Activated CD8-positive, alpha-beta memory T cell treated with anti-CD3 and anti-CD28 coated beads for 24 hours (primary cell): ENCODE data around the gene TP53.

Experiments used
- DNase-seq: peaks from one replicate; pipeline ENCODE4 v3.0.0-alpha.2; 2020

TP53 gene

DNA sequence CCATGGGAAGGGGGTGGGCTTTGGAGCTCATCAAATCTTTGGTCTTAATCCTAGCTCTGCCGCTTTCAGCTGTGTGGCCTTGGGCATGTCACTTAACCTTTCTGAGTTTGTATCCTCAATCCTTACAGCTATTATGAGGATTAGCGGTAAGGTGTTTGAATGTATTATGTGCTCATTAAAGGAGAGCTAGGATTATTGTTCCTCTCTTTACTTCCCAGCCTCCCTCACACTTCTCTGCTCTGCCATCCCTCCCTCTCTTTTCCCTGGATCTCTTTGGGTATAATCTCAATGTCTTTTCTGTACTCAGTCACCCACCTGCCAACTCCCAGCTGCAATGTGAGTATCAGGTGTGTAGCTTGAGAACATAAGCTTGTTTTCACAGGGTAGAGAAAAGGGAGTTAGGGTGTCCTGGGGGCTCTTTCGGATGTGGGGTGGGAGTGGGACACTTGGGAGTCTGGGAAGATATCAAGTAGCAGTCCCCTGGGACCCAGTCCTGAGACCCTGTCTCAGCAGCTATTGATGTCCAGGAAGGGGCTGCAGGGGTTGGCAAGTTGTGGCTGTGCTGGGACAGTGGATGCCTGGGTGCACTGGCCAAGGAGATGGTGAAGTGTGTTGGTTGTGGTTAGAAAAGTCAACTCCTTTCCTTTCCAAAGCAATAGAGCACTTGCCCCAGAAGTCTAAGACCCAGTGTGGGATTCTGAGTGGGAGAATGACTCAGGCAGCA, 19.5 kb upstream of the TP53 start:
- DNase-seq, result no peak

DNA sequence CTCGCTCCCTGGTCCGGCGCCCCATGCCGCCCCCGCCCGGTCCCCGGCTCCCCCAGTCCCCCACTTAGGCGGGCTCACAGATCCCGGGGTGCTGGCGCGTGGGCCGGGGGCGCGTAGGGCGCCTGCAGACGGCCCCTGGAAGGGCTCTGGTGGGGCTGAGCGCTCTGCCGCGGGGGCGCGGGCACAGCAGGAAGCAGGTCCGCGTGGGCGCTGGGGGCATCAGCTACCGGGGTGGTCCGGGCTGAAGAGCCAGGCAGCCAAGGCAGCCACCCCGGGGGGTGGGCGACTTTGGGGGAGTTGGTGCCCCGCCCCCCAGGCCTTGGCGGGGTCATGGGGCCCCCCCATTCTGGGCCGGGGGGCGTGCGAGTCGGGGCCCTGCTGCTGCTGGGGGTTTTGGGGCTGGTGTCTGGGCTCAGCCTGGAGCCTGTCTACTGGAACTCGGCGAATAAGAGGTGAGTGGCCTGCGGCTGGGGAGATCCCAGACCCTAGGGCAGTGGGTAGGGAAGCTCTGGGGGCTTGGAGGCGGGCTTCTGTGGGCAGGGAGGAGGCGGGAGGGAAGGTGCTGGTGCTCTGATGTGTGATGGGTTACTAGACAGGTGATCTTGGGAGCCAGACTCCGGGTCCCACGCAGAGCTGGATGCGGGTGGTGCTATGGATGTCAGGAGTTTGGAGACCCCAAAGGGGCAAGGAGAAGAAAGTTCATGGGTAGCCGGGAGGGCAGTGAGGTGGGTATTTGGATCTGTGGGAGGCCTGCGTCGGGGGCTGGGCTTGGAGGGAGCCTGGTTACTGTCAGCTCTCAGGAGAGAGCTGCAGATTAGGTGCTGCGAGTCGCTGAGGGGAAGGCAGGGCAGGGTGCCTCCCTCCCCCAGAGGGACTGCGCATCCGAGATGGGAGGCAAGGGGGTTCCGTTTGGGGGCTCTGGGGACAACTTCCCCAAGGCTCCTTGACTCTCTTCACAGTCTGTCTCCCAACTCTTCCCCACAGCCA, 18.3 kb upstream of the TP53 start:
- DNase-seq, result no peak

DNA sequence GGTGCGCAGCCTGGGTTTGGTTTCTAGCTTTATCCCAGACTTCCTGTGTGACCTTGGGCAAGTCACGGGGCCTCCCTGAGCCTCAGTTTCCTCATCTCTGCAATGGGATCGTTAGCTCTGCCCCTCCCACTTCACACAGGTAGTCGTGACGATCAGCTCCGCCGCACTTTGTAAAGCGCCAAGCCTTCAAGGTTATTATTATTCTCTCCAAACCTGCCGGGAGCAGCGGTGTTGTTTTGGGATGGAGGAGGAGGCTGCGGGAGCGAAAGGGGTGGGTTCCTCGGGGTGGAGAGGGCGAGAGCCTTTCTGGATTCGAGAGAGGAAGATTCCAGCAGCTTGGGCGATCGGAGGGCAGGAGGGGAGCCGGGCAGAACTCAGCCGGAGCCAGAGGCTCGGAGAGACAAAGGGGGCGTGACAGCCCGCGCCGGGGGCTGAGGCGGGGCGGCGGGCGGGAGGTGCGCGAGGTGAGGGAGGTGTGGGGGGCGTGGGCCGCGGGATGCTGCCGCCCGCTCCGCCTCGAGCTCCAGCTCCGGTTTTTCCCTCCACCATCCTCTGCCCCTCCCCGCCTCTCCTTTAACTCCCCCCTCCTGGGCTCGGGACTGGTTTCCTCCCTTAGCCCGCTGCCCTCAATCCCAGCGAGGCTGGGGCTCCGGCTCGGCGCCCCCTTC, 17.4 kb upstream of the TP53 start, which contains the start of gene EFNB3:
Gene EFNB3, plus strand, starts transcription at position 602 of the 668 bp plus-strand sequence. CDS start 397 bp downstream, outside the sequence.
- DNase-seq, result no peak

DNA sequence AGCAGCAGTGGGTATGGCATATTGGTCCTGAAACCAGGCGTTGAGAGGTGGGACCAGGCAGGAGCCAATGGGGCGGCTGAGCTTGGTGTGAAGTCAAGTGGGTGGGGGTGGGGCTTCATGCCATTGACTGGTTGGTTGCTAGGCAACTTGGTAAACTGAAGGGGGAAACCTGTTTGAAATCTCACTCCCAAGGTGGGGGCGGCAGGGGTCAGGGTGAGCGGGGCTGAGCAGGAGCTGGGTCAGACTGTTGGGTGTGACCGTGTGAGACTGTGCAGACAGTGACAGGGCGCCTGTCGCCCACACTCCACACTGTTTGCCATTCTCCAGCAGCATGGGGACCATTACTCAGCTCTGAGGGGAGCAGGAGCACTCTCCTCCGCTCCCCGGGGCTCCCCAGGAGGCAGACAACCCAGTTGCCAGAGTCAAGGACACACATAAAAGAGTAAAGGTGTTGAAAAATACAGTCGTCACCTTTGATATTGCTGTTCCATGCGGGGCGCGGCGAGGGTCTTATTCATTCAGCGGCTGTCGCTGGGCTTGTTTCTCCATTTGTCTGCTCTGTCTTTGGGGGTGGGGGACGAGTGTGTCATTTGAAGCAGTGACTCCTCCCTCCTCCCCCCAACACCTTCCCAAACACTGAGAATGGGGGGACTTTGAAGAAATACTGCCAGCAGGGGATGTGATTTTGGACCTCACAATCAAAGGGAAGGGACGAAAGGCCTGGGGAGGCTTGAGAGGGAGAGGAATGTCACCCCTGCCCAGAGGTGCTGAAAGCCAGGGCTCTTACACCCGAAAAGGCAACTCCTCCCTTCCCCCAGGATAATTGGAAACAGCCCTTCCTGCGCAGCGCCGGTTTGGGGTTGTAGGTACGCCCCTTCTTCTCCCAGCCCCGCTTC, 16.5 kb upstream of the TP53 start:
- no peak for DNase-seq

DNA sequence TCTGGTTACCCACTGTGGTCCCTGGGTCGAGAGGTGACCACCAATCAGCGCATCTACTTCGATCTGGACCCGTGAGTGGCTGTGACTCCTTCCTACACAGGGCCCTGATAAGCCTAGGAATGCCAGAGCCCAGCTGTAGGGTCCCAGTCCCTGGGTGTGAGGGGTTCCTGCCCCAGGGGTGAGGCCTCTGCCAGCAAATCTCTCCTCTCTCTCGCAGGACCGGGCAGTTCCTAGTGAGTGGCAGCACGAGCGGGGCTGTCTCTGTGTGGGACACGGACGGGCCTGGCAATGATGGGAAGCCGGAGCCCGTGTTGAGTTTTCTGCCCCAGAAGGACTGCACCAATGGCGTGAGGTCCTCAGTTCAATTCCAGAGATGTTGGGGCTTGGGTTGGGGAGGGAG, 15.5 kb upstream of the TP53 start:
- DNase-seq, result no peak

DNA sequence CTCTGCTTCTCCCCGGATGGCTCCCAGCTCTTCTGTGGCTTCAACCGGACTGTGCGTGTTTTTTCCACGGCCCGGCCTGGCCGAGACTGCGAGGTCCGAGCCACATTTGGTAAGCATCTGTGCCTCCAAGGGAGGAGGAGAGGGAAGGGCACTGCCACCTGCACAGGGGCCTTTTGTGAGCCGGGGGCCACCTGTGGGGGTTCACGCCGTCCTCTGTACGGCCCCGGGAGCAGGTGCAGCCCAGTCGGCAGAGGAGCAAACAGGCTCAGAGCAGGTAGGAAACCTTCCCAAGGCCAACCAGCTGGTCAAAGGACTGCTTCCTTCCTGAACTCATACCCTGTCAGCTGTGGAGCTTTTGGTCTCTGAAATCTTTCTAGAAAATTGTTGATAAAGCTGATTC, 14.4 kb upstream of the TP53 start:
- DNase-seq, result no peak

DNA sequence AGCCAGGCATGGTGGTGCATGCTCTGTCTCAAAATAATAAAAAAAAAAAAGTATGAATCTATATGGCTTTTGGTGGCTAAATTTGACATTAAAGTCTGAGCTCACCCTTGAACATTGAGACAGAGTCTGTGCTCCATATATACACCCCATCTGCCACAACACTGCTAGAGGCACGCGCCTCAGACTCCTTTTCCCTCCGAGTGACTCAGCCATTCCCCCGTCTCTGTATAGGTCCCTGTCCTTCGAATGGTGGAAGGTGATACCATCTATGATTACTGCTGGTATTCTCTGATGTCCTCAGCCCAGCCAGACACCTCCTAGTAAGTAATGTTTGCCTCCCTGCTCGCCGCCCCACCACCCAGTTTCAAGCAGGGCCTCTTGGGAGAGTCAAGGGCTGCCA, 13.2 kb upstream of the TP53 start:
- DNase-seq, result no peak

DNA sequence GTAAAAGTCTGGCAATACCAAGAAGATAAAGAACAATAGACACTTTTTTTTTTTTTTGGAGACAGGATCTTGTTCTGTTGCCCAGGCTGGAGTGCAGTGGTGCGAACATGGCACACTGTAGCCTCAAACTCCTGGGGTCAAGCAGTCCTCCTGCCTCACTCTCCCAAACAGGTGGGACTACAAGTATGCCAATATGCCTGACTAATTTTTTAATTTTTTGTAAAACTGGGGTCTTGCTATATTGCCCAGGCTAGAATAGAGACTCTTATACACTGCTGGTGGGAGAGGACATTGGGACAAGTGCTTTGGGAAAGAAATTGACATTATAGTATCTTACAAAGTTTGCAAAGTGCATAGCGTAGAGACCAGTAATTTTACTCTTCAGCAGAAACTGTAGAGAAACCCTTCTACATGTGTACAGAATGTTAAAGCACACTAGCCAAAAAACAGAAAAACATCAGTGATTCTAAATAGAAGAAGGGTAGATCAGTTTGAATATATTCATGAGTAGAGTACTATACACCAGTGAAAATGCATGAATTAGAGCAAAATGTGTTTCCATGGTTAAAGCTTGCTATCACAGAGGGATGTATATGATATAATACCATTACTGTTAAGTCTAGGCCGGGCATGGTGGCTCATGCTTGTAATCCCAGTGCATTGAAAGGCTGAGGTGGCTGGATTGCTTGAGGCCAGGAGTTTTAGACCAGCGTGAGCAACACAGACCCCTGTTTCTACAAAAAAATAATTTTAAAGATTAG, 10.7 kb upstream of the TP53 start:
- DNase-seq, result no peak

DNA sequence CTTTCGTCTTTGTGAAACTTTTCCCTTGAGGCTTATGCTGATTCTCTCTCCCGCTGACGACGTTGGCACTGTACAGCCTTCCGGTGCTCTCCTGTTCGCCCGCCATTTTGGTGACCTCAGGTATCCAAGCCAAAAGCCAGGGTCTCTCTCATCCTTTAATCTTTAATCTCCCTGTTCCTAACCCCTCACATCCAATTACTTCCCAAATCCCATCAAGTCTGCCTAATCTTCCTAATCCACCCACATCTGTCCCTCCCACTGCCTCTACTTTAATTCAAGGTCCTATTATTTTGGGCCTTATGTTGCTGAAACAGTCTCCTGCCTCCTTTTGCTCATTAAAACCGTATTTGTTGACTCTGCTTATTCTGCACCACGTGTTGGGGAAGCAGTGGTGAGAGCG, 8.3 kb upstream of the TP53 start:
- no peak for DNase-seq

DNA sequence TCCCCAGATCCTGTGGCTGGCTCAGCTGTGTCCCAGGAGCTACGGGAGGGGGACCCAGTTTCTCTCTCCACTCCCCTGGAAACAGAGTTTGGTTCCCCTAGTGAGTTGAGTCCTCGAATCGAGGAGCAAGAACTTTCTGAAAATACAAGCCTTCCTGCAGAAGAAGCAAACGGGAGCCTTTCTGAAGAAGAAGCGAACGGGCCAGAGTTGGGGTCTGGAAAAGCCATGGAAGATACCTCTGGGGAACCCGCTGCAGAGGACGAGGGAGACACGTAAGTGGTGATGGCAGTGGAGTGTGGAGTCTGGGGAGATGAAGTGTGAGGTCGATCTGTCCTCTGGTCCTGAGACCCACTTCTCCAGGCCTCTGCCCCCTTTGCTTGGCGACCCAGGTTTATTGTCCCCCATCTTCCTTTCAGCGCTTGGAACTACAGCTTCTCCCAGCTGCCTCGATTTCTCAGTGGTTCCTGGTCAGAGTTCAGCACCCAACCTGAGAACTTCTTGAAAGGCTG, 1.6 kb upstream of the TP53 start:
- no peak for DNase-seq

DNA sequence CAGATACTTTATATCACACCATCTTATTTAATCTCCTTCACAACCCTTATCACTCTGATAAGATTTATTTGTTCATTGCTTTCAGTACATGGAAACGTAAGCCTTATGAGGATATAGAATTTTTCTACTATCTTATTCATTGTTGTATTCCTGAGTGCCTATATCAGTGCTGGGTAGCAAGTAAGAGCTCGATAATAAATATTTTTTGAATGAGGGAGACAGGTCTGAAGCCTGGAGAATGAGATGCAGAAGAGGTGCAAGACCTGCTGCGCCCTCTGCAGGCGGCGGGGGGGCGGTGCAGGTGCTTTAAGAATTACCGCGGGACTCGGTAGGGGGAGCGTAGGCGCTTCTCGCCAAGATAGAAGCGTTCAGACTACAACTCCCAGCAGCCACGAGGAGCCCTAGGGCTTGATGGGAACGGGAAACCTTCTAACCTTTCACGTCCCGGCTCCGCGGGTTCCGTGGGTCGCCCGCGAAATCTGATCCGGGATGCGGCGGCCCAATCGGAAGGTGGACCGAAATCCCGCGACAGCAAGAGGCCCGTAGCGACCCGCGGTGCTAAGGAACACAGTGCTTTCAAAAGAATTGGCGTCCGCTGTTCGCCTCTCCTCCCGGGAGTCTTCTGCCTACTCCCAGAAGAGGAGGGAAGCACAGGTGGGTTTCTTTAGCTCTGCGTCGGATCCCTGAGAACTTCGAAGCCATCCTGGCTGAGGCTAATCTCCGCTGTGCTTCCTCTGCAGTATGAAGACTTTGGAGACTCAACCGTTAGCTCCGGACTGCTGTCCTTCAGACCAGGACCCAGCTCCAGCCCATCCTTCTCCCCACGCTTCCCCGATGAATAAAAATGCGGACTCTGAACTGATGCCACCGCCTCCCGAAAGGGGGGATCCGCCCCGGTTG, 868 bp upstream of the TP53 start, which contains the start of gene WRAP53:
Gene WRAP53, plus strand, starts transcription at position 570 of the 900 bp plus-strand sequence. Its CDS starts 172 bp downstream, at position 742.
- DNase-seq, result peak; percentile 98

DNA sequence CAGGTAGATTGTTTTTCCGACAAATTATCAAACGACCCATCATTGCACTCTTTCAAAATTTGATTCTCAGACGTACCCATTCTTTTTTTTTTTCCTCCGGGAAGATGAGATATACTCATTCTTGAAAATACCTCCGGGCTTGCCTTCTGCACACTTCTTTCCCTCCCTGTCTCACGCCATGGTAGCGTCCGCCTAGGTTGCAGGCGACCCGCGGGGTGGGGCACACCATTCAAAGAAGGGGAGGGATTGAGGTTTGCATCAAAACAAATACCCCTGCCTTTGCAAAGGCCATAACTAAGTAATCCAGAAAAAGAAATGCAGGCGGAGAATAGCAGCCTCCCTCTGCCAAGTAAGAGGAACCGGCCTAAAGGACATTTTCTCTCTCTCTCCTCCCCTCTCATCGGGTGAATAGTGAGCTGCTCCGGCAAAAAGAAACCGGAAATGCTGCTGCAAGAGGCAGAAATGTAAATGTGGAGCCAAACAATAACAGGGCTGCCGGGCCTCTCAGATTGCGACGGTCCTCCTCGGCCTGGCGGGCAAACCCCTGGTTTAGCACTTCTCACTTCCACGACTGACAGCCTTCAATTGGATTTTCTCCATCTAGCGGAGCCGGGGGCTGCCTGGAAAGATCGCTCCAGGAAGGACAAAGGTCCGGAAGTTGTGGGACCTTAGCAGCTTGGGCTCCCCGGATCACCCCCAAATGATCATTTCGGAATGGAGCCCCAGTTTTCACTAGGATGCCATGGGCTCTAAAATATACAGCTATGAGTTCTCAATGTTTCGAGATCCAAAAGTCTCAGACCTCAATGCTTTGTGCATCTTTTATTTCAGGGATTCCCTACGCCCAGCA, 843 bp downstream of the TP53 start:
- DNase-seq, result peak; percentile 90

DNA sequence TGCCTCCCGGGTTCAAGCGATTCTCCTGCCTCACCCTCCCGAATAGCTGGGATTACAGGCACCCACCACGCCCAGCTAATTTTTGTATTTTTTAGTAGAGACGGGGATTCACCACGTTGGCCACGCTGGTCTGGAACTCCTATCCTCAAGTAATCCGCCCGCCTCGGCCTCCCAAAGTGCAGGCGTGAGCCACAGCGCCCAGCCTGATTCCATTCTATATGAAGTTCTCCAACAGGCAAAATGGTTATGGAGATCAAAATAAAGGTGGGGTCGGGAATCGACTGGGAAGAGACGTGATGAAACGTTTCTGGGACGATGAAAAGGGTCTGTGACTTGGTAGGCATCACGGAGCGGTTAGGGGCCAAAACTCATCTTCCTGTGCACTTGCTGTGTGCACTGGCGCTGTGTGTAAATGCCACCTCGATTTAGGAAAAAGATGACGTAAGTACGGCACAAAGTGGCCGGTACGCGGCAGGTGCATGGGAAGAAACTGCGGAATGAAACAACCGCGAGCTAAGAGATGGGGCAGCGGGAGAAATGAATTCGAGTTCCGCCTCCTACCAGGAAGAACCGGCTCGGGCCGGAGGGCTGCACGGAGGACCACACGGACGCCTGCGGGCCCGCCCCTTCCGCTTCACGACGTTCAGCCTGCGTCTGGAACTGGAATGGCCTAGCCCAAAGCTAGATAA, 1.6 kb downstream of the TP53 start:
- peak; percentile 90 for DNase-seq

DNA sequence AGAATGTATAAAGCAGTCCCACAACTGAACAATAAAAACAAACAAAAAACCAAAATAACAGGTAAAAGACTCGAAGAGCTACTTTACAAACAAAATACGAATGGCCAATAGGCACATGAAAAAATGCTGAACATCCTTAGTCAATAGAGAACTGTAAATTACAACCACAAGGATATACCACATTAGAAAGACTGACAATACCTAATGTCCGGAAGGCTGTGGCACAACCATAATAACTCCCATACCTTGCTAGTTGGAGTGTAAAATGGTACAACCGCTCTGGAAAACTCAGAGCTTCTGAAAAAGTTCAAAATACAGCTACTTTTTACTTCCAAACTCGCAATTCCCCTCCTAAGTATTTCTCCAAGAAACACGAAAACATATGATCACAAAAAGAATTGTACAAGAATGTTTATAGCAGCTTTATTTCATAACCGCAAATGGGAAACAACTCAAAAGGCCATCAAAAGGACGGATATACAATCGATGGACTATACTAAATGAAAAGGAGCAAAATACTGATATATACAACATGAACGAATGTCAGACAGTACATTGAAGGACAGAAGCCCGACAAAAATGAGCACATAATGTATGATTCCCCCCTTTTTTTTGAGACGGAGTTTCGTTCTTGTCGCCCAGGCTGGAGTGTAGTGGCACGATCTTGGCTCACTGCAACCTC, 2.3 kb downstream of the TP53 start:
- no peak for DNase-seq

DNA sequence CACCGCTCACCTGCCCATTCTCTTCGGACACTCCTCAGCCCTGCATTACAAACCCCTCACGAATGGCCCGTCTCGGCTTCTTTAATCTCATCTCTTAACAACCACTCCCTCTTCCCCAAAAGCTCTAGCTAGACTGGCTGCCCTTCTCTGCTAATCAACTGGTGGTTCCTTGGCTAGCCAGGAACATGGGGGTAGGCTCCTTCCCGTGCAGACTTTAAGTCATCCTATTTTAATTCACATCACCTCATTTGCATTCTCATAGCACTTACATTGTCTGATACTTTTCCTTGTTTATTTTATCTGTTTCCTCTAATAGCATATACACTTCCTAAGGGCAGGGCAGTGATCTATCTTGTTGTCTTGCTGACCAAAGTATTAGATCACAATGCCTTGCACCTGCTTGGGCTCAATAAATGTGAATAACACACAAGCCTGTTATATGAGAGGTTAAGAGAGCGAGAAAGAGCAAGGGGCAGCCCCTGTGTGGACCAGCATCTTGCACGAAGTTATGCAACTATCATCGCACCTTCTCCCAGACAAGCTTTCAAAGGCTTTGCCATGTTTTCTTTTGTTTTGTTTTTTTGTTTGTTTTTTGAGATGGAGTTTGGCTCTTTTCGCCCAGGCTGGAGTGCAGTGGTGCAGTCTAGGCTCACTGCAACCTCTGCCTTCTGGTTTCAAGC, 9.8 kb downstream of the TP53 start:
- DNase-seq, result no peak

DNA sequence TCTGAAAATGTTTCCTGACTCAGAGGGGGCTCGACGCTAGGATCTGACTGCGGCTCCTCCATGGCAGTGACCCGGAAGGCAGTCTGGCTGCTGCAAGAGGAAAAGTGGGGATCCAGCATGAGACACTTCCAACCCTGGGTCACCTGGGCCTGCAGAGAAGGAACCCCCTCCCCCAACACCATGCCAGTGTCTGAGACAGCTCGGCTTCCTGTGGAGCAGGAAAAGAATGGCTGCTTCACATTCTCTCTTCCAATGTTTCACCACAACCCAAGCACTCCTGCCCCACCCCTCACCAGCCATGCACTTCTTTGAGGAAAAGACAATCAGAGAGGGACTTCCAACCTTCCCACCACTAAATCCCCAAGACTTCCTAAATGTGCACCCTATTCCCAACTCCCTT, 10.8 kb downstream of the TP53 start:
- no peak for DNase-seq

DNA sequence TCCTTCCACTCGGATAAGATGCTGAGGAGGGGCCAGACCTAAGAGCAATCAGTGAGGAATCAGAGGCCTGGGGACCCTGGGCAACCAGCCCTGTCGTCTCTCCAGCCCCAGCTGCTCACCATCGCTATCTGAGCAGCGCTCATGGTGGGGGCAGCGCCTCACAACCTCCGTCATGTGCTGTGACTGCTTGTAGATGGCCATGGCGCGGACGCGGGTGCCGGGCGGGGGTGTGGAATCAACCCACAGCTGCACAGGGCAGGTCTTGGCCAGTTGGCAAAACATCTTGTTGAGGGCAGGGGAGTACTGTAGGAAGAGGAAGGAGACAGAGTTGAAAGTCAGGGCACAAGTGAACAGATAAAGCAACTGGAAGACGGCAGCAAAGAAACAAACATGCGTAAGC, 12.4 kb downstream of the TP53 start:
- no peak for DNase-seq
